Mesendoderm (in vitro differentiated cells): ENCODE results near the gene PARD3.

Source experiments
- DNase-seq: peaks from one replicate; pipeline ENCODE4 v3.0.0; 2013
- H2AK5ac ChIP-seq: 2 replicates; pipeline ENCODE4 v1.6.1; 2013; ENCODE audit warnings: low read length, inconsistent platforms
- H2BK120ac ChIP-seq: 2 replicates; pipeline ENCODE4 v1.6.1; 2013; ENCODE audit warnings: low read depth, mild to moderate bottlenecking, low read length, moderate library complexity, mixed read lengths
- H2BK15ac ChIP-seq: replicated peaks from 2 replicates; pipeline ENCODE4 v1.6.1; 2013; ENCODE audit warnings: low read depth, mild to moderate bottlenecking, moderate library complexity
- H2BK5ac ChIP-seq: 2 replicates; pipeline ENCODE4 v1.6.1; 2013; ENCODE audit warnings: low read length, inconsistent platforms
- H3K18ac ChIP-seq: 2 replicates; pipeline ENCODE4 v1.6.1; 2013; ENCODE audit warnings: mild to moderate bottlenecking, low read length, mixed read lengths
- H3K23ac ChIP-seq: one replicate; pipeline ENCODE4 v1.6.1; 2013; ENCODE audit warnings: low read length
- H3K27ac ChIP-seq: 2 replicates; pipeline ENCODE4 v1.5.1; 2013; ENCODE audit warnings: low read depth, mild to moderate bottlenecking, inconsistent platforms, low read length, moderate library complexity
- H3K27me3 ChIP-seq: 2 replicates; pipeline ENCODE4 v1.6.1; 2013; ENCODE audit warnings: low read length, control low read depth, mild to moderate bottlenecking, inconsistent platforms; ENCODE audit not compliant: insufficient read depth, poor library complexity
- H3K36me3 ChIP-seq: 2 replicates; pipeline ENCODE4 v1.6.1; 2013; ENCODE audit warnings: low read length, inconsistent platforms; ENCODE audit not compliant: control insufficient read depth, insufficient read depth
- H3K4ac ChIP-seq: one replicate; pipeline ENCODE4 v1.6.1; 2013; ENCODE audit warnings: low read depth, mild to moderate bottlenecking, low read length, moderate library complexity
- H3K4me1 ChIP-seq: 2 replicates; pipeline ENCODE4 v1.6.1; 2013; ENCODE audit warnings: low read depth, low read length, inconsistent platforms; ENCODE audit not compliant: control insufficient read depth
- H3K4me2 ChIP-seq: 2 replicates; pipeline ENCODE4 v1.6.1; 2013; ENCODE audit warnings: low read length
- H3K4me3 ChIP-seq: 2 replicates; pipeline ENCODE4 v1.5.1; 2013; ENCODE audit warnings: mild to moderate bottlenecking, low read length
- H3K56ac ChIP-seq: one replicate; pipeline ENCODE4 v1.6.1; 2013; ENCODE audit warnings: low read length
- H3K79me1 ChIP-seq: 2 replicates; pipeline ENCODE4 v1.6.1; 2013; ENCODE audit warnings: low read length, inconsistent platforms
- H3K79me2 ChIP-seq: 2 replicates; pipeline ENCODE4 v1.6.1; 2013; ENCODE audit warnings: mild to moderate bottlenecking, low read length; ENCODE audit not compliant: control insufficient read depth, insufficient read depth
- H3K9ac ChIP-seq: 2 replicates; pipeline ENCODE4 v1.6.1; 2013; ENCODE audit warnings: low read length, inconsistent platforms
- H4K5ac ChIP-seq: one replicate; pipeline ENCODE4 v1.6.1; 2013; ENCODE audit warnings: low read length
- H4K8ac ChIP-seq: one replicate; pipeline ENCODE4 v1.6.1; 2013; ENCODE audit warnings: low read depth, mild to moderate bottlenecking, control low read depth, low read length, moderate library complexity
- WGBS: extraction: QIAGEN DNeasy Blood & Tissue Kit; methylation state at CpG from one replicate; pipeline ENCODE4 v1.1.7; 2013; ENCODE audit warnings: low lambda C conversion rate, missing lambda C conversion rate; ENCODE audit not compliant: insufficient coverage; ENCODE audit errors: extremely low coverage; 5-methylcytosine and 5-hydroxymethylcytosine counted together

The PARD3 gene

DNA sequence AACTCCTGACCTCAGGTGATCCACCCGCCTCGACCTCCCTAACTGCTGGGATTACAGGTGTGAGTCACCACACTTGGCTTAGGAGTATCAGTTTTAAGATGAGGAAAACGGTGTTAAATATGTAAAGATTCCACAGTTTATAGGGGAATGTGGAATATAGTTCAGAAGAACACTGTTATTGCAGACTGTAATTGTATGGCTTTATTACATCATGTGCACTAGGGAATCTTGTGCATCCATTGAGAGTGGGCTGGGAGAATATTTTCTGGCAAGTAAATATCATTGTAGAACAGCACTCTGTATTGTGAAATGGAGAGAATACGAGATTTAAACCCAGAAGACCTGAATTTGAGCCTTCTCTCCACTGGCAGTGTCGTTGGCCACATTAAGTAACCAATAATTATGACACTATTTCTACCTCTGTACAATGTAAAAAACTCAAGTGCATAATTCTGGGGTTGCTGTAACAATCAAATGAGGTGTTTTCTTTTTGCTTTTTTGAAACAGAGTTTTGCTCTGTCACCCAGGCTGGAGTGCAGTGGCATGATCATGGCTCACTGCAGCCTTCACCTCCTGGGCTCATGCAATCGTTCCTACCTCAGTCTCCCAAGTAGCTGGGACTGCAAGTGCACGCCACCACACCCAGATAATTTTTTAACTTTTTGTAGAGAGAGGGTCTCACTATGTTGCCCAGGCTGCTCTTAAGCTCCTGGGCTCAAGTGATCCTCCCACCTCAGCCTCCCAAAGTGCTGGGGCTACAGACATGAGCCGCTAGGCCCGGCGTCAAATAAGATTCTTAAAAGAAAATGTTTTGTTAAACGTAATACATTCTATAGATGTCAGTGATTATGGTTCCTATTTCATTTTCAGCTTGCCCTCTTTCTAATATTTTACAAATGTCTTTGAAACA lies 12.0 kb upstream of the PARD3 start:
- Histone ChIP-seq H3K27ac (no peak overlapping the region), H2AK5ac (no peak overlapping the region), H3K79me2 (no peaks in the 10 kb centered on the region), H2BK5ac (no peak overlapping the region), H3K4me3 (no peak overlapping the region), H3K4ac (no peak overlapping the region), H3K36me3 (no peaks in the 10 kb centered on the region), H4K8ac (no peak overlapping the region), H3K56ac (no peak overlapping the region), H3K79me1 (no peaks in the 10 kb centered on the region), H3K4me1 (peaks cover 2% of the 10 kb centered on the region), H3K4me2 (no peak overlapping the region), H2BK120ac (no peak overlapping the region), H3K9ac (no peak overlapping the region), H3K27me3 (no peaks in the 10 kb centered on the region), H4K5ac (no peak overlapping the region), H3K18ac (no peak overlapping the region), H3K23ac (no peak overlapping the region), H2BK15ac (no peak overlapping the region)
- DNase-seq: no peak
- WGBS: 100% methylated on average over 1 of the region's 11 CpGs

- H2AK5ac ChIP-seq: peak overlapping the region; percentile 45
- WGBS: no CpG with 5 or more reads among the region's 6 CpGs
- no peak overlapping the region for H3K4ac ChIP-seq
Measured at GRCh38 chr10:34826221-34826620, 11.1 kb upstream of the PARD3 start.

DNA sequence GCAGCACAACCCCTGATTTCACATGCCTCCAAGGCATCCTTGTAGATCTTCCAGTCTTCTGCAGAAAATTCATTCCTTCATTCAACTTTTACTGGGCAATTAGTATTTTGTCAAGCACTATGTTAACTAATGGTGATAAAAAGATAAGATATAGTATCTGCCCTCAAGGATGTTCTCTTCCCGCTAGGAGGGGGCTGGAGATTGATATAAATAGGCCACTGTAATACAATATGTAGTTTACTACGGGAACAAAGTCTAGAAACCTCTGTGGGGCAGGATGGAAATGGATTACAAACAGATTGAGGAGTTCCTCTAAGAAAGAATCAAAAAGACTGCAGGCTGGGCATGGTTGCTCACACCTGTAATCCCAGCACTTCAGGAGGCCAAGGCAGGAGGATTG lies 10.3 kb upstream of the PARD3 start:
- H2BK15ac ChIP-seq: no peak overlapping the region

More at GRCh38 chr10:34826221-34826620, 11.1 kb upstream of the PARD3 start:
- H2BK15ac ChIP-seq: no peak overlapping the region
- H3K56ac ChIP-seq: no peak overlapping the region
- H4K8ac ChIP-seq: no peak overlapping the region
- H3K4me1 ChIP-seq: peaks cover 2% of the 10 kb centered on the region
- H3K36me3 ChIP-seq: no peaks in the 10 kb centered on the region
- H3K79me2 ChIP-seq: no peaks in the 10 kb centered on the region
- H2BK120ac ChIP-seq: no peak overlapping the region
- H3K4me3 ChIP-seq: no peak overlapping the region
- no peak overlapping the region for H3K9ac ChIP-seq
- no peaks in the 10 kb centered on the region for H3K79me1 ChIP-seq
- no peak overlapping the region for H4K5ac ChIP-seq
- H3K18ac ChIP-seq: no peak overlapping the region
- H3K23ac ChIP-seq: no peak overlapping the region
- H3K27ac ChIP-seq: no peak overlapping the region
- no peak overlapping the region for H2BK5ac ChIP-seq
- H3K4me2 ChIP-seq: no peak overlapping the region
- no peaks in the 10 kb centered on the region for H3K27me3 ChIP-seq
- no peak for DNase-seq

GRCh38 chr10:34824870-34825269 lies 9.8 kb upstream of the PARD3 start:
- H3K4me1 ChIP-seq: peaks cover 2% of the 10 kb centered on the region
- no CpG with 5 or more reads among the region's 2 CpGs for WGBS

More for the DNA sequence above, 10.3 kb upstream of the PARD3 start:
- Histone ChIP-seq H3K4me1 (peaks cover 2% of the 10 kb centered on the region), H3K56ac (no peak overlapping the region), H2BK120ac (no peak overlapping the region), H3K4ac (no peak overlapping the region), H3K9ac (no peak overlapping the region), H2AK5ac (no peak overlapping the region), H3K18ac (no peak overlapping the region), H3K79me2 (no peaks in the 10 kb centered on the region), H2BK5ac (no peak overlapping the region), H3K4me3 (no peak overlapping the region), H4K8ac (no peak overlapping the region), H3K27me3 (no peaks in the 10 kb centered on the region), H3K27ac (no peak overlapping the region), H3K4me2 (no peak overlapping the region), H3K23ac (no peak overlapping the region), H3K36me3 (no peaks in the 10 kb centered on the region), H4K5ac (no peak overlapping the region), H3K79me1 (no peaks in the 10 kb centered on the region)
- DNase-seq: no peak
- no CpG with 5 or more reads among the region's 2 CpGs for WGBS

DNA sequence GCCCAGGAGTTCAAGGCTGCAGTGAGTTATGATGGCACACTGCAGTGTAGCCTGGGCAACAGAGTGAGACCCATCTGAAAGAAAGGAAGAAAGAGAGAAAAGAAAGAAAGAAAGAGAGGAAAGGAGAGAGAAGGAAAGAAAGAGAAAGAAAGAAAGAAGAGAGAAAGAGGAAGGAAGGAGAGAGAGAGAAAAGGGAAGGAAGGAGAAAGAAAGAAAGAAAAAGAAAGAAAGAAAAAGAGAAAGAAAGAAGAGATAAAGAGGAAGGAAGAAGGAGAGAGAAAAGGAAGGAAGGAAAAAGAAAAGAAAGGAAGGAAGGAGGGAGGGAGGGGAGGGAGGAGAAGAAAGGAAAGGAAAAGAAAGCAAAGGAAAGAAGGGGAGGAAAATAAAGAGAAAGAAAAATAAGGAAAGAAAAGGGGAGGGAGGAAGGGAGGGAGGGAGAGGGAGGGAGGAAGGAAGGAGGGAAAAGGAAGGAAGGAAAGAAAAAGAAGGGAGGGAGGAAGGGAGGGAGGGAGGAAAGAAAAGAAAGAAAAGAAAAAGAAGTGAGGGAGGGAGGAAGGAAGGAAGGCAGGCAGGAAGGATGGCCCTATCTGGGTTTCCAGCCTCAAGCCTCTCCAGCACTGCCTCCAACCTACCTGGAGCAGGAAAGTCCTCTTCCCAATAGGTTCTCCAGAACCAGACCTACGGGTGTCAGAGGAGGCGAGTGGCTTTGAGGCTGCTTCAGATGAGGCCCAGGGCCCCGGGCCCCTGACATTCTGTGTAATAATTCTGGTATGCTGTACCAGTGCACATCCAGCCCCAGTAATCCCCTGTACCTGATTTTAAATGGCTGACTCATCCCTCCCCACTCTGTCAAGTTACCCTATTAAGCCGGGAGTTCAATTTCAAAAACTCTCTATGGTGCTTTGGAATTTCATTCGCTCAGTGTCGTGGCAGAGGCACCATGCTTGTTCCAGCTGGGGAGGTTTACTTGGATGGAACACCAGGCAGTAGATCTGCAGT lies 6.8 kb upstream of the PARD3 start:
- no peak overlapping the region for H4K8ac ChIP-seq
- no peaks in the 10 kb centered on the region for H3K27me3 ChIP-seq
- DNase-seq: no peak
- H3K9ac ChIP-seq: no peak overlapping the region
- no peak overlapping the region for H3K27ac ChIP-seq
- H2BK15ac ChIP-seq: no peak overlapping the region
- no peaks in the 10 kb centered on the region for H3K36me3 ChIP-seq
- no peak overlapping the region for H2BK120ac ChIP-seq
- H4K5ac ChIP-seq: no peak overlapping the region
- no peak overlapping the region for H2BK5ac ChIP-seq
- no peak overlapping the region for H3K4me3 ChIP-seq
- peaks cover 2% of the 10 kb centered on the region for H3K4me1 ChIP-seq
- no CpG with 5 or more reads among the region's 6 CpGs for WGBS
- H3K79me2 ChIP-seq: no peaks in the 10 kb centered on the region
- no peak overlapping the region for H2AK5ac ChIP-seq
- no peak overlapping the region for H3K18ac ChIP-seq
- H3K79me1 ChIP-seq: no peaks in the 10 kb centered on the region
- H3K23ac ChIP-seq: no peak overlapping the region
- H3K4me2 ChIP-seq: no peak overlapping the region
- no peak overlapping the region for H3K56ac ChIP-seq
- no peak overlapping the region for H3K4ac ChIP-seq

More at GRCh38 chr10:34824870-34825269, 9.8 kb upstream of the PARD3 start:
- no peak overlapping the region for H3K4me2 ChIP-seq
- no peaks in the 10 kb centered on the region for H3K36me3 ChIP-seq
- H4K5ac ChIP-seq: no peak overlapping the region
- H3K4me3 ChIP-seq: no peak overlapping the region
- H3K18ac ChIP-seq: no peak overlapping the region
- no peak overlapping the region for H3K27ac ChIP-seq
- H4K8ac ChIP-seq: no peak overlapping the region
- H3K27me3 ChIP-seq: no peaks in the 10 kb centered on the region
- H3K4ac ChIP-seq: no peak overlapping the region
- no peak overlapping the region for H2BK5ac ChIP-seq
- DNase-seq: no peak
- no peak overlapping the region for H2AK5ac ChIP-seq
- no peaks in the 10 kb centered on the region for H3K79me1 ChIP-seq
- no peak overlapping the region for H2BK120ac ChIP-seq
- no peak overlapping the region for H3K23ac ChIP-seq
- no peak overlapping the region for H3K9ac ChIP-seq
- no peak overlapping the region for H2BK15ac ChIP-seq
- H3K79me2 ChIP-seq: no peaks in the 10 kb centered on the region
- no peak overlapping the region for H3K56ac ChIP-seq
